PC-3 (cell line): ENCODE results near the gene FOXP1.

Experiments
- CTCF ChIP-seq: fragments of 300-600 bp; sonication (generic); conservative IDR thresholded peaks from 2 replicates; pipeline ENCODE4 v1.5.1; 2017; ENCODE audit warnings: antibody characterized with exemption, low read depth, mild to moderate bottlenecking, low read length
- EZH2phosphoT487 ChIP-seq: fragments of 300-600 bp; sonication (generic); IDR thresholded peaks from 2 replicates; pipeline ENCODE4 v1.6.1; 2018; ENCODE audit warnings: mild to moderate bottlenecking, antibody characterized with exemption, low read length, borderline replicate concordance

- TF ChIP-seq CTCF (no peak), EZH2phosphoT487 (no peak)
These were observed 494.8 kb downstream of the FOXP1 start for GRCh38 chr3:71088742-71089141.
